ENCODE measurements around the gene DNMT3B.

Gene DNMT3B

DNA sequence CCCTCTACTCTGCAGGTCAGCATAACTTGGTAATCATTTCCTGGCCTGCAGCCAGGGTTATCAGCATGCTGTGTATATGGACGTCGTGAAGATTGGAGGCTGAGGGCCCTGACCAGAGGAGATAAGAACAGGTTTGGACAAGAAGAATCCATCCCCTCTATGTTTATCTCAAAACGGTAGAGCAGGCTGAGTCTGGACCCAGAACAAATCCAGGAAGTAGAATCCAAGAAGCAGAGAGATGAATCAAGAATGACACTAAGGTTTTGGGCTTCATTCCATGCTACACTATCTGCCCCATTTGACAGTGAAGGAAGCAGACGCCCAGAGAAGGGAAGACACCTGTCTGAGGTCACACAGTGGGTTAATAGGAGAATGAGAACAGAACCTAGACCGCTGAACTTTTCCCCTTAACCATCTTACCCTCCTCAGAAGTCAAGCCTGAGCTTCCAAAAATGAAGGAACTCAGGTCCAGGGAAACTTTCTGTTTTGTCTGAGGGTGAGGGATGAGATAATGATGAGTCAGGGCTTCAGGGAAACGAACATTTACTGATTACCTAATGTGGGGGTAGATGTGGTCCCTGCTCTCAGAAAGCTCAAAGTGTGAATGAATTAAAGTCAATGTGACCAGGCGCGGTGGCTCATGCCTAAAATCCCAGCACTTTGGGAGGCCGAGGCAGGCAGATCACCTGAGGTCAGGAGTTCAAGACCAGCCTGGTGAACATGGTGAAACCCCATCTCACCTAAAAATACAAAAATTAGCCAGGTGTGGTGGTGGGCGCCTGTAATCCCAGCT is 9.5 kb upstream of the DNMT3B start:
- peak; percentile 62 for DNase-seq (ENCODE audit: low read depth)
- H3K4me3 ChIP-seq (ENCODE audit: low read depth, low read length): no peak overlapping the region
- TF ChIP-seq, protein P1, sequence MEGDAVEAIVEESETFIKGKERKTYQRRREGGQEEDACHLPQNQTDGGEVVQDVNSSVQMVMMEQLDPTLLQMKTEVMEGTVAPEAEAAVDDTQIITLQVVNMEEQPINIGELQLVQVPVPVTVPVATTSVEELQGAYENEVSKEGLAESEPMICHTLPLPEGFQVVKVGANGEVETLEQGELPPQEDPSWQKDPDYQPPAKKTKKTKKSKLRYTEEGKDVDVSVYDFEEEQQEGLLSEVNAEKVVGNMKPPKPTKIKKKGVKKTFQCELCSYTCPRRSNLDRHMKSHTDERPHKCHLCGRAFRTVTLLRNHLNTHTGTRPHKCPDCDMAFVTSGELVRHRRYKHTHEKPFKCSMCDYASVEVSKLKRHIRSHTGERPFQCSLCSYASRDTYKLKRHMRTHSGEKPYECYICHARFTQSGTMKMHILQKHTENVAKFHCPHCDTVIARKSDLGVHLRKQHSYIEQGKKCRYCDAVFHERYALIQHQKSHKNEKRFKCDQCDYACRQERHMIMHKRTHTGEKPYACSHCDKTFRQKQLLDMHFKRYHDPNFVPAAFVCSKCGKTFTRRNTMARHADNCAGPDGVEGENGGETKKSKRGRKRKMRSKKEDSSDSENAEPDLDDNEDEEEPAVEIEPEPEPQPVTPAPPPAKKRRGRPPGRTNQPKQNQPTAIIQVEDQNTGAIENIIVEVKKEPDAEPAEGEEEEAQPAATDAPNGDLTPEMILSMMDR (conservative IDR thresholded peaks at IDR 0.05; ENCODE audit: low read depth, low read length): no peak

DNA sequence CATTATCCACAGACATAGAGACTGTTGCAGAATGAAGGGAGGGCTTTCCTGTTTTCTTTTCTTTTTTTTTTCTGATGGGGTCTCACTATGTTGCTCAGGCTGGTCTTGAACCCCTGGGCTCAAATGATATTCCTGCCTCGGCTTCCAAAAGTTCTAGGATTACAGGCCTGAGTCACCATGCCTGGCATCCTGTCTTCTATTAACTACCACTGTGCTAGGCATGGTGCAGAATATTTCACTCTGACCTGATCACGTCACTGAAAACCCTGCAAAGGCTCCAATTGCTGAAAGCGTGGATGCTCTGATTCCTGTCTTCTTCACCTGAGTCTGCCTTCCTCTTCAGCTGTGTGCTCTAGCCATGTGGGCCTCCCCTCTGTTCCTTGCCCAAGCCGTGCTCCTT is 8.5 kb upstream of the DNMT3B start:
- TF ChIP-seq, protein P1 (conservative IDR thresholded peaks at IDR 0.05; ENCODE audit: low read depth, low read length): no peak
- peak; percentile 45 for DNase-seq (ENCODE audit: low read depth)
- no peak overlapping the region for H3K4me3 ChIP-seq (ENCODE audit: low read depth, low read length)

DNA sequence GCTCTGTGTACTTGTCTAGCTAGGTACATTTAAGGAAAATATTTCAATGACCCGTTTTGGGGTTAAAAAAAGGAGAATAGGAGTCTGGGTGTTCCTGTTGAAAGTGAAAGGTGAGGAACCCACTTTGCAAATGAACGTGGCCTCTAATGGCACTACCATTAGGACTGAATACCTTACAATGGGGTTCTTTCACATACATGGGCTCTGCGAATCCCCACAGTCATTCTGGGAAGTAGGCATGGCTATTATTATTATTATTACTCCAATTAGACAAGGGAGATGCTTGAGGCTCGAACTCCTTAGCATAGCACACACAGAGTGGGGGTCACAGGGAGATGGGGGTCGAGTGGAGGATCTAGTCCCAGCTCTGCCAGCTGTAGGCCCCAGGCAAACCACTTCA is 6.0 kb upstream of the DNMT3B start:
- TF ChIP-seq, protein P1 (conservative IDR thresholded peaks at IDR 0.05; ENCODE audit: low read depth, low read length): no peak
- no peak overlapping the region for H3K4me3 ChIP-seq (ENCODE audit: low read depth, low read length)
- DNase-seq (ENCODE audit: low read depth): no peak

DNA sequence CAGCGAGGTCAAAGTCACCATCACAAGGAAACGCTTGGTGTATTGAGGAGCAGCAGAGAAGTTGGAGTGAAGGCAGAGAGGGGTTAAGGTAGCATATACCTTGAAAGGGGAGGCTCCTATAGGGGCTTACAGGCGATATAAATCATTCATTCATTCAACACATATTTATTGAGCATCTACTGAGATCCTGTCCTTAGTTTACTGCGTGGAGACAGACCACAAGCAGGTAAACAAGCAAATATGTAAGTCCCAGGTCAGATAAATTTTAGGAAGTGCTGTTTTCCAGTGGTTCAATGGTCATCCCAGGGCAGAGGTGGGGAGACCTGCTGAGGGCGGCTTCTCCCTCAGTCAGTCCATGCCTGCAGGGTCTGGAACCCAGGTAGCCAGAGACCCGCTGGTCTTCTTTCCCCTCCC is 761 bp upstream of the DNMT3B start:
- H3K4me3 ChIP-seq (ENCODE audit: low read depth, low read length): peak overlapping the region; percentile 70
- TF ChIP-seq, protein P1 (conservative IDR thresholded peaks at IDR 0.05; ENCODE audit: low read depth, low read length): no peak
- DNase-seq (ENCODE audit: low read depth): no peak

DNA sequence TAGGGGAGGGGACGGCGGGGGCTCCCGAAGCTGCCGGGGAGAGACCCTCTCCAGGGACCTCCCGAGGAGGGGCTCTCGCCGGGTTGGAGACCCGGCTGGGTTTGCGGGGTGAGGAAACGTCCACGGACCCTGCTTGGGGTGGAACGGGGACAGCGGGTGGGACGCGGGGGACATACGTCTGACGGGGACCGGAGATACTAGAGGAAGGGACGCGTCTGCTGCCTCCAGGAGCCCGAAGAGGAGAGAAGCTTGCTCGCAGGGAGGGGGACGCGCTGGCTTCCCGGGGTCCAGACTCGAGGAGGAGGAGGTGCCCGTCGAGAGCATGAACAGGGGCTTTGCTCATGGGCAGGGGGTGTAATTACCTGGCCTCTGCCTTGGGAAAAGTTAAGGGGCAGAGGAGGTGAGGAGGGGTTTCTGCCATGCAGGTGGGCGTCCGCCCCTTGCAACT is 593 bp downstream of the DNMT3B start:
- H3K4me3 ChIP-seq (ENCODE audit: low read depth, low read length): peak overlapping the region; percentile 70
- DNase-seq (ENCODE audit: low read depth): no peak
- TF ChIP-seq, protein P1 (conservative IDR thresholded peaks at IDR 0.05; ENCODE audit: low read depth, low read length): no peak

DNA sequence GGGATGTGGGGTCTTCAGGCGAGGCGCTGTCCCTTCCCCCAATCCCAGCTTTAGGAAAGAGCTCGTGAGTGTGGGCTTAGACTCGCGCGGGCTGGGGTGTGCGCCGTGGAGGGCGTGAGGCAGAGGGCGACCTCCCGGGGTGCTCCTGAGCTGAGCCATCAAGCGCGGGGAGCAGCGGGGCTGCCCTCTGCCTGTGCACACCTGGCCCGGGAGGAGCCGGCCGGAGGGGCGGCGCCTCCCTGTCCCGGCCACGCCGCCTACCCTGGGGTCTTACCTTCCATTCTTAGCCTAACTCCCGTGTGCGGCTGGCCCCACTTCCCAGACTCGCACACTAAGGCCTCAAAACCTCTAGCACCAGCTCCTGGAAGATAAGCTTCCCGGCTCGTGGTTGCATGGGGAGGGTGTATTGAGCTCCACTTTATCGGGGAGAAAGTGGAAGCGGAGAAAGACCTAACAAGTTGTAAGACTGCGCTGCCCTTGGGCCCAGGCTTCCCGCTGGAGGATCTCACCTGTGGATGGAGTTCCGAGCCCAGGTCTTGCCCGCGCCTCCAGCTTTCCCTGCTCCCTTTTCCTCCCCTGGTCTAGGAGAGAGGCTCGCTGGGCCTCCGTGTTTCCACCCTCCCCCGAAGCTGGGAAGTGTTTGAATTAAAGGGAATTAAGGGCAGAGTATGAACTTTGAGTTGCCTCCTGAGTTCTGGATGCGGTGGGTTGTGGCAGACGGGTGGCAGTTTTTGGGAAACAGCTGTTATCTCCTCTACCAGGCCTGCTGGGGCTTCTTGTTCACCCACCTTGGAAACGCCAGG is 1.2 kb downstream of the DNMT3B start:
- TF ChIP-seq, protein P1 (conservative IDR thresholded peaks at IDR 0.05; ENCODE audit: low read depth, low read length): no peak
- H3K4me3 ChIP-seq (ENCODE audit: low read depth, low read length): peak overlapping the region; percentile 70
- DNase-seq (ENCODE audit: low read depth): no peak
